OCI-LY7 (cell line): ENCODE measurements around the gene GNAL.

Source experiments
- CTCF ChIP-seq: fragments of 200-600 bp; sonication (generic); conservative IDR thresholded peaks from 2 replicates; pipeline ENCODE4 v1.5.1; 2014; ENCODE audit warnings: mild to moderate bottlenecking, antibody characterized with exemption, low read length, moderate library complexity, mixed read lengths
- EZH2phosphoT487 ChIP-seq: fragments of 200-600 bp; sonication (generic); IDR thresholded peaks from 2 replicates; pipeline ENCODE4 v1.6.1; 2018; ENCODE audit warnings: low read depth, borderline replicate concordance, mild to moderate bottlenecking, mixed run types, antibody characterized with exemption, low read length, moderate library complexity, mixed read lengths

GRCh38 chr18:11728249-11728648 is 39.2 kb downstream of the GNAL start:
- TF ChIP-seq CTCF = peak; percentile 66
- TF ChIP-seq EZH2phosphoT487 = no peak
